K562 (cell line): Measurements from ENCODE around the gene PCK1. TPM values are rescaled to one million over a fixed set of nuclear protein-coding genes. Genes with fewer than 3 reads are reported as not detected.
A peak's percentile ranks its signal among the peaks of the same experiment; 100 is the strongest.

Experiments used
- ATAC-seq: fragments of 200-7000 bp; cut with Tn5 transposase; 3 replicates; pipeline ENCODE4 v1.9.1; 2020; ENCODE audit warnings: moderate library complexity
- BruUV-seq: library from RNA; stranded (reverse); fragments of 400-500 nt; replicated peaks from 2 replicates; lab custom pipeline; 2021; lab: Mats Ljungman, UMichigan
- CTCF ChIA-PET: fragments of 300-600 bp; formaldehyde crosslinking; extraction: SDS; loops from one replicate; lab custom pipeline; 2021; ENCODE audit warnings: low intra/inter-chr PET ratio; lab: Yijun Ruan, JAX
- POLR2A ChIA-PET: fragments of 300-600, 350-650 bp; sonication (Branson Sonifier 250); formaldehyde crosslinking; extraction: SDS; loops from one replicate; lab custom pipeline; 2021; ENCODE audit warnings: antibody characterized with exemption, inconsistent platforms; lab: Yijun Ruan, JAX
- DNase-seq, 4 experiments: peaks; one replicate each; pipeline versions ENCODE4 v3.0.0 to v3.0.0-alpha.2; 2011 to 2018; ENCODE audit warnings: low spot score in 3 of 4, mixed read lengths in 3 of 4; ENCODE audit errors: extremely low read depth in 1 of 4
- FAIRE-seq: peaks from 2 replicates; lab custom pipeline; 2011; peaks lifted over from hg19 to GRCh38; lab: Jason Lieb, UNC
- H2AFZ ChIP-seq: 2 replicates; pipeline ENCODE4 v1.6.0; 2011; ENCODE audit warnings: low read depth, low read length, control low read depth, inconsistent platforms
- H3K27ac ChIP-seq: fragments of 200-600 bp; 3 replicates; pipeline ENCODE4 v1.8.0; 2011; ENCODE audit warnings: low read depth, mild to moderate bottlenecking, control low read depth, inconsistent platforms, low read length, moderate library complexity, mixed read lengths; ENCODE audit errors: extremely low read depth
- H3K27me3 ChIP-seq, 2 experiments: fragments of 300-600 bp in 1 of 2; 2 replicates in 1 of 2; 3 replicates in 1 of 2; pipeline versions ENCODE4 v1.6.0 to v1.8.0; 2011; ENCODE audit warnings: inconsistent platforms in 2 of 2, low read length in 2 of 2, mild to moderate bottlenecking in 1 of 2, mixed read lengths in 1 of 2, moderate library complexity in 1 of 2; ENCODE audit not compliant: control insufficient read depth in 2 of 2, insufficient read depth in 2 of 2
- H3K36me3 ChIP-seq: fragments of 300-600 bp; 3 replicates; pipeline ENCODE4 v1.8.0; 2011; ENCODE audit warnings: mild to moderate bottlenecking, low read length, inconsistent platforms; ENCODE audit not compliant: control insufficient read depth, insufficient read depth
- H3K4me1 ChIP-seq, 2 experiments: fragments of 200-600 bp in 1 of 2; replicated peaks in 1 of 2; 2 replicates in 1 of 2; 3 replicates in 1 of 2; pipeline versions ENCODE4 v1.5.1 to v1.8.0; 2011; ENCODE audit warnings: inconsistent platforms in 2 of 2, low read length in 2 of 2, mild to moderate bottlenecking in 1 of 2, mixed read lengths in 1 of 2, moderate library complexity in 1 of 2; ENCODE audit not compliant: control insufficient read depth in 2 of 2, insufficient read depth in 2 of 2
- H3K4me2 ChIP-seq: 2 replicates; pipeline ENCODE4 v1.6.1; 2011; ENCODE audit warnings: low read length, control low read depth, inconsistent platforms, mixed read lengths; ENCODE audit not compliant: insufficient read depth
- H3K4me3 ChIP-seq: fragments of 200-600 bp; sonication (generic), shearing (Covaris generic); 2 replicates; pipeline ENCODE4 v1.5.1; 2016; ENCODE audit warnings: control low read depth, inconsistent platforms
- H3K79me2 ChIP-seq: fragments of 200-600 bp; 3 replicates; pipeline ENCODE4 v1.8.0; 2011; ENCODE audit warnings: low read length, inconsistent platforms; ENCODE audit not compliant: control insufficient read depth, insufficient read depth
- H3K9ac ChIP-seq, 2 experiments: 2 replicates each; pipeline versions ENCODE4 v1.6.0 to v1.6.1; 2011; ENCODE audit warnings: low read depth in 2 of 2, low read length in 2 of 2, control low read depth in 1 of 2, inconsistent platforms in 1 of 2, mild to moderate bottlenecking in 1 of 2, mixed read lengths in 1 of 2; ENCODE audit not compliant: insufficient read depth in 1 of 2
- H3K9me1 ChIP-seq: one replicate; pipeline ENCODE4 v1.6.0; 2011; ENCODE audit warnings: inconsistent platforms, mild to moderate bottlenecking, low read length, moderate library complexity; ENCODE audit not compliant: control insufficient read depth, insufficient read depth
- H3K9me3 ChIP-seq: replicated peaks from 2 replicates; pipeline ENCODE4 v1.5.1; 2011; ENCODE audit warnings: low read depth, low read length, inconsistent platforms; ENCODE audit not compliant: control insufficient read depth, insufficient read depth
- H4K20me1 ChIP-seq: replicated peaks from 2 replicates; pipeline ENCODE4 v1.6.1; 2011; ENCODE audit warnings: low read length, inconsistent platforms, mixed read lengths; ENCODE audit not compliant: control insufficient read depth, insufficient read depth
- BCOR ChIP-seq: fragments of 450-650 bp; IDR thresholded peaks from 2 replicates; pipeline ENCODE4 v1.6.1; 2016
- C11orf30 ChIP-seq: fragments of 450-650 bp; IDR thresholded peaks from 2 replicates; pipeline ENCODE4 v1.6.1; 2016; ENCODE audit warnings: low read depth, mild to moderate bottlenecking
- E2F3 ChIP-seq: fragments of 250-450 bp; sonication (Bioruptor Pico); IDR thresholded peaks from 2 replicates; pipeline ENCODE4 v1.4.0; 2020; ENCODE audit warnings: mild to moderate bottlenecking
- KDM1A ChIP-seq, 2 experiments: fragments of 450-650 bp; IDR thresholded peaks; 2 replicates each; pipeline ENCODE4 v1.6.1; 2016; ENCODE audit warnings: mild to moderate bottlenecking in 2 of 2
- L3MBTL2 ChIP-seq: fragments of 450-650 bp; IDR thresholded peaks from 2 replicates; pipeline ENCODE4 v1.6.1; 2016; ENCODE audit warnings: mild to moderate bottlenecking, moderate library complexity
- MXI1 ChIP-seq: IDR thresholded peaks from 2 replicates; pipeline ENCODE4 v1.6.1; 2011; ENCODE audit warnings: low read depth, mild to moderate bottlenecking, improper control_type of control experiment, low read length
- POLR2H ChIP-seq: IDR thresholded peaks from 2 replicates; pipeline ENCODE4 v1.6.1; 2016; ENCODE audit warnings: missing genetic modification characterization, low read depth, mild to moderate bottlenecking, control low read depth, missing compliant biosample characterization, moderate library complexity
- ZNF24 ChIP-seq: fragments of 450-650 bp; IDR thresholded peaks from 2 replicates; pipeline ENCODE4 v1.6.1; 2016
- WGBS: fragments of 100-300 bp; shearing (Covaris generic); methylation state at CpG from one replicate; pipeline ENCODE4 v1.1.6; 2016; ENCODE audit warnings: low coverage, mixed read lengths; ENCODE audit not compliant: insufficient coverage; ENCODE audit errors: missing lambda C conversion rate; 5-methylcytosine and 5-hydroxymethylcytosine counted together
- in situ Hi-C: fragments of 300-500 bp; cut with MboI; formaldehyde crosslinking; loops from 4 replicates; pipeline ENCODE4 v1.15.0; 2018; ENCODE audit warnings: inconsistent platforms, mixed read lengths
- intact Hi-C: fragments of 100-400 bp; cut with micrococcal nuclease; formaldehyde crosslinking; loops from 2 replicates; pipeline ENCODE4 v1.14.2; 2022
- polyA plus RNA-seq, 8 experiments: library from polyadenylated mRNA; depleted of rRNA in 4 of 8; stranded (reverse) in 5 of 8; unstranded in 3 of 8; fragments of >200 nt; fragmentation: Nextera tagmentation in 2 of 8; fragmentation: Illumina TruSeq in 1 of 8; extraction: Ambion mirVana in 2 of 8; extraction: Trizol in 1 of 8; gene quantifications; 2 replicates each; pipeline versions ENCODE4 v1.2.1 to v1.2.3, GENCODE V29; 2011 to 2014; ENCODE audit warnings: inconsistent platforms in 1 of 8, missing spikeins in 1 of 8
- total RNA-seq, 7 experiments: library from RNA; depleted of rRNA in 6 of 7; stranded (reverse); fragments of >200 nt in 6 of 7; fragmentation: Illumina TruSeq in 2 of 7; extraction: Trizol in 2 of 7; gene quantifications; 2 replicates each; pipeline versions ENCODE4 v1.2.1 to v1.2.3, GENCODE V29; 2011 to 2021; ENCODE audit warnings: low replicate concordance in 1 of 7
- TF ChIP-seq, protein P1 (sequence below): fragments of 250-450 bp; sonication (Bioruptor Pico); IDR thresholded peaks from 2 replicates; pipeline ENCODE4 v1.4.0; 2020; ENCODE audit warnings: mild to moderate bottlenecking, moderate library complexity
- TF ChIP-seq, protein P2 (sequence below): sonication (generic); IDR thresholded peaks from 2 replicates; pipeline ENCODE4 v1.6.1; 2016
- TF ChIP-seq, protein P3 (sequence below): fragments of 450-650 bp; IDR thresholded peaks from 2 replicates; pipeline ENCODE4 v1.6.1; 2017; ENCODE audit warnings: mild to moderate bottlenecking, moderate library complexity

The PCK1 gene
- total and polyA plus RNA-seq, 9 of the 15 experiments (the other 6 are each of a cell fraction or from before 2014, with no cell fraction given), result 0.05 to 0.73 (median 0.15) TPM

DNA sequence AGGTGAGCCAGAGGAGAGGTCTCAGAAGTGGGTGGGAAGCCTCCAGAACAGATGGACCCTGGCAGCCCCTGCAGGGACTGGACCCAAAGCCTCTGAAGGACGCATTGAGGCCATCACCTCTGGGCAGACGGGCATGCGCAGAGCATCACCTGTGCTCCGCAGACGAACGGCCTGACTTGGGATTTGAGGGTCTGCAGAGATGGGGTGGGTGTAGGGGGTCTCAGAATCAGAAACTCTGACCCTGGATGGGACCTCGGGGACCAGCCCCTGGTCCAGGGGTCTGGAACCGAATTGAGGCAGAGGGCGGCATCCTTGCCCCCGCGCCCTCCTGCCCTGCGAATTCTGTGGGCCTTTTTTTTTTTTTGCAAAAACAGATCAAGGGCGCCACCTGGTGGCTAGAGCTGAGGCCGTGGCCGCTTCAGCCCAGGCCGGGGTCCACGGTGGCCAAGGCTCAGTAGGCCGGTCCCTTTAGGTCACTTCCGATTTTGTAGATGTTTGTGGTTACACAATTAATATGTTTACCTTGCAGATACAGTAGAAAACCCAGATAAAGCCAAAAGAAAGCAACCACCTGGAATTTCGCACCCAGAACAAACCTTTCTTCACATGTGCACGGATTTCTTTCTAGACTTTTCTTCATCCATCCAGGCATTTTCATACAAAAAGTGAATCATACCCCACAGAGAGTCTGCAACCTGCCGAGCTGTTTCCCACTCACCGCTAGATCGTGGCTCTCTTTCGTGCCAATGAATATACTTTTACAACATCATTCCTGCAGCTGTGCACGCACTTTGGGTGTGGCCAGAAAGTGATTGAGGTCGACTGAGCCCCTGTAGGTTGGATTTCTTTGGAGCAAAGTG, 33.4 kb downstream of the PCK1 start (continued):
- no peak for TF ChIP-seq E2F3 (CRISPR knock-in tag)
- TF ChIP-seq ZNF24, result no peak

DNA sequence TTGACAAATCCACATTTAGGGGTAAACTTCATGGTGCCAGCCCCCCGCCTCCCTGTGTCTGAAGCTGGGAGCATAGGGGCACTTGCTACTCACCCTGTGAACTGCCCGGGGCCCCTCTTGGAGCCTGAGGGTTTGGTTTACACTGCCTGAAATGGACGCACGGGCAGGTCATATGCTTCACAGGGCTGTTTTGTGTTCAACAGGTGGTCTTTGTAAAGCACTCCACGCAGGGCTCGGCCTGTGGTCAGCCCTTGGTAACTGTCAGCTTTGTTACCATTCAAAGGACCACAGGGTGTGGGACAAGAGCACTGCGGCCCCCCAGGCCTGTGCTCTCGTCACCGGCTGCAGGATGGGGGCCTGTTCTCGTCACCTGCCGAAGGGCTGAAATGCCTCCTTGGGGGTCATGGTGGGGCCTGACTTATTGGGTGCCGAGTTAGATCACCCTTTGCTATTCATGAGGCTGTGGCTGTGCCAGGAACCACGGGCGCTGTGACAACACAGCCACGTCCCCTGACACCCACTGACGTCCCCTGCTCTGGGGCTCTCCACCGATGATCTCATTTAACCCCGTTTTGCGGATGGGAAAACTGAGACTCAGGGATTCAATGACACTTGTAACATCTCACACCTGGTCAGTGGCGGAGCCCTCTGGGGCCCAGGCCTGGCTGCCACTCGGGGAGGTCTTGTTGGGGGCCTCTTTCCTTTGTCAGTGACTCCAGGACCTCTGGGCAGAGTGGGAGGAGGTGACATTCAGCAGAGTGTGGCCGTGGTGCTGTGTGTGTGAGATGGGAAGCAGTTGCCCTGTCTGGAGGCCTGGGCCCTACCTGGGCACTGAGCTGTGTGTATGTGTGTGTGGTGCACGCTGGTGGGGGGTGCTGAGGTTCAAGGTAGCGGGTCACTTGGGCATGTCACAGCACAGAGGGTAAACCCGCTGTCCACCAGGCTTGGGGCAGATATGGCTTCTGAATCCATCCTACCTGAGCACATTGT, 34.4 kb downstream of the PCK1 start:
- ATAC-seq, result no peak
- Histone ChIP-seq H4K20me1 (0 out of 2 replicates have a peak, but pooled peaks cover 10% of the 10 kb centered on the region), H3K36me3 (no peaks in the 10 kb centered on the region), H3K9me1 (no peaks in the 10 kb centered on the region), H3K9ac (no peak overlapping the region; a peak in 1 of 4 replicates), H3K4me3 (no peak overlapping the region), H2AFZ (no peak overlapping the region), H3K27ac (no peak overlapping the region), H3K9me3 (no peaks in the 10 kb centered on the region), H3K79me2 (no peaks in the 10 kb centered on the region), H3K4me1 (peaks cover 15 to 46% of the 10 kb centered on the region in 2 experiments; a peak in 4 of 5 replicates), H3K27me3 (peaks cover 0 to 15% of the 10 kb centered on the region in 2 experiments; a peak in 1 of 5 replicates), H3K4me2 (no peak overlapping the region)
- BruUV-seq, result no TSS peak
- intact Hi-C loops, result loop anchor here (2.0 to 5.0 kb wide), 3 partner anchors 59 to 615 kb away; no protein-coding TSS in a partner anchor
- no peak for DNase-seq
- FAIRE-seq, result no peak
- in situ Hi-C loops, result no loop called here
- ChIA-PET POLR2A (interaction anchor here (0.9 to 1.2 kb wide), 2 partner anchors 23 to 63 kb away, joined by 3 to 4 read pairs; no protein-coding TSS in a partner anchor), CTCF (interaction anchor here (0.6 to 3.5 kb wide), 11 partner anchors 59 to 616 kb away, joined by 3 to 103 read pairs (median 5); partner anchors contain the start of gene CTCFL)
- 47% methylated on average over 24 of the region's 25 CpGs for WGBS
- TF ChIP-seq L3MBTL2 (no peak), POLR2H (tag) (no peak), MXI1 (no peak), BCOR (peak; percentile 61; the same call in 1 of the 2 replicates), KDM1A (IDR thresholded peaks at IDR 0.05) (peak in 1 of 2 experiments; percentile 29; a peak in 1 of 4 replicates), C11orf30 (no peak)
- TF ChIP-seq, protein P1, sequence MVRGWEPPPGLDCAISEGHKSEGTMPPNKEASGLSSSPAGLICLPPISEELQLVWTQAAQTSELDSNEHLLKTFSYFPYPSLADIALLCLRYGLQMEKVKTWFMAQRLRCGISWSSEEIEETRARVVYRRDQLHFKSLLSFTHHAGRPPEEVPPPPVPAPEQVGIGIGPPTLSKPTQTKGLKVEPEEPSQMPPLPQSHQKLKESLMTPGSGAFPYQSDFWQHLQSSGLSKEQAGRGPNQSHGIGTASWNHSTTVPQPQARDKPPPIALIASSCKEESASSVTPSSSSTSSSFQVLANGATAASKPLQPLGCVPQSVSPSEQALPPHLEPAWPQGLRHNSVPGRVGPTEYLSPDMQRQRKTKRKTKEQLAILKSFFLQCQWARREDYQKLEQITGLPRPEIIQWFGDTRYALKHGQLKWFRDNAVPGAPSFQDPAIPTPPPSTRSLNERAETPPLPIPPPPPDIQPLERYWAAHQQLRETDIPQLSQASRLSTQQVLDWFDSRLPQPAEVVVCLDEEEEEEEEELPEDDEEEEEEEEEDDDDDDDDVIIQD (CRISPR knock-in tag), result no peak
- TF ChIP-seq, protein P2, sequence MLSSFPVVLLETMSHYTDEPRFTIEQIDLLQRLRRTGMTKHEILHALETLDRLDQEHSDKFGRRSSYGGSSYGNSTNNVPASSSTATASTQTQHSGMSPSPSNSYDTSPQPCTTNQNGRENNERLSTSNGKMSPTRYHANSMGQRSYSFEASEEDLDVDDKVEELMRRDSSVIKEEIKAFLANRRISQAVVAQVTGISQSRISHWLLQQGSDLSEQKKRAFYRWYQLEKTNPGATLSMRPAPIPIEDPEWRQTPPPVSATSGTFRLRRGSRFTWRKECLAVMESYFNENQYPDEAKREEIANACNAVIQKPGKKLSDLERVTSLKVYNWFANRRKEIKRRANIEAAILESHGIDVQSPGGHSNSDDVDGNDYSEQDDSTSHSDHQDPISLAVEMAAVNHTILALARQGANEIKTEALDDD, result no peak
- TF ChIP-seq, protein P3, sequence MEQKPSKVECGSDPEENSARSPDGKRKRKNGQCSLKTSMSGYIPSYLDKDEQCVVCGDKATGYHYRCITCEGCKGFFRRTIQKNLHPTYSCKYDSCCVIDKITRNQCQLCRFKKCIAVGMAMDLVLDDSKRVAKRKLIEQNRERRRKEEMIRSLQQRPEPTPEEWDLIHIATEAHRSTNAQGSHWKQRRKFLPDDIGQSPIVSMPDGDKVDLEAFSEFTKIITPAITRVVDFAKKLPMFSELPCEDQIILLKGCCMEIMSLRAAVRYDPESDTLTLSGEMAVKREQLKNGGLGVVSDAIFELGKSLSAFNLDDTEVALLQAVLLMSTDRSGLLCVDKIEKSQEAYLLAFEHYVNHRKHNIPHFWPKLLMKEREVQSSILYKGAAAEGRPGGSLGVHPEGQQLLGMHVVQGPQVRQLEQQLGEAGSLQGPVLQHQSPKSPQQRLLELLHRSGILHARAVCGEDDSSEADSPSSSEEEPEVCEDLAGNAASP, result no peak
